Embryonic facial prominence (tissue), 1 donor: Measurements from ENCODE around the gene NPTXR.
A peak's percentile ranks its signal among the peaks of the same experiment; 100 is the strongest.

Experiments used
- DNase-seq: peaks from one replicate; pipeline ENCODE4 v3.0.0-alpha.2; 2016; ENCODE audit errors: extremely low spot score

Gene NPTXR

GRCh38 chr22:38843657-38844314 lies at the start of gene NPTXR:
TSS of gene NPTXR (minus strand) at chr22:38844028.
- no peak for DNase-seq

GRCh38 chr22:38891256-38891655 lies 47.4 kb upstream of the NPTXR start:
- no peak for DNase-seq

- DNase-seq: no peak
Observed at GRCh38 chr22:38890377-38890776, 46.5 kb upstream of the NPTXR start.

GRCh38 chr22:38886333-38886732 lies 42.5 kb upstream of the NPTXR start:
- no peak for DNase-seq

GRCh38 chr22:38882972-38883622 lies 39.3 kb upstream of the NPTXR start:
- DNase-seq: no peak

GRCh38 chr22:38881997-38882879 lies 38.4 kb upstream of the NPTXR start:
- no peak for DNase-seq

GRCh38 chr22:38881464-38881871 lies 37.6 kb upstream of the NPTXR start:
- no peak for DNase-seq

GRCh38 chr22:38879961-38880360 lies 36.1 kb upstream of the NPTXR start:
- no peak for DNase-seq

- no peak for DNase-seq
Observed at GRCh38 chr22:38879108-38879729, 35.4 kb upstream of the NPTXR start.

- no peak for DNase-seq
Observed at GRCh38 chr22:38878001-38878400, 34.2 kb upstream of the NPTXR start.

GRCh38 chr22:38874529-38875222 lies 30.8 kb upstream of the NPTXR start:
- no peak for DNase-seq

GRCh38 chr22:38873469-38874411 lies 29.9 kb upstream of the NPTXR start:
- no peak for DNase-seq

GRCh38 chr22:38872831-38873248 lies 29.0 kb upstream of the NPTXR start:
- DNase-seq: no peak

GRCh38 chr22:38872172-38872830 lies 28.5 kb upstream of the NPTXR start, which contains the start of gene CBX6:
TSS of gene CBX6 (minus strand) at chr22:38872216. CDS start at chr22:38872190, 26 bp downstream.
- DNase-seq: peak; percentile 88

GRCh38 chr22:38871360-38872171 lies 27.7 kb upstream of the NPTXR start:
- no peak for DNase-seq

GRCh38 chr22:38870791-38871359 lies 27.0 kb upstream of the NPTXR start:
- DNase-seq: no peak

- peak; percentile 63 for DNase-seq
Observed at GRCh38 chr22:38870312-38870741, 26.5 kb upstream of the NPTXR start.

- DNase-seq: no peak
Observed at GRCh38 chr22:38869663-38870062, 25.8 kb upstream of the NPTXR start.
